NT2/D1 (cell line): ENCODE results near the gene CCDC124.
"Not testable (repeated sequence)": the region's sequence is repeated elsewhere in the genome, so short reads cannot be mapped to it uniquely, and the experiment has no call there.

ENCODE experiments used
- DNase-seq: peaks from one replicate; pipeline ENCODE4 v3.0.0-alpha.2; 2011; ENCODE audit warnings: low read depth, low spot score
- H3K27me3 ChIP-seq: 2 replicates; pipeline ENCODE4 v1.6.0; 2011; ENCODE audit warnings: mild to moderate bottlenecking; ENCODE audit not compliant: insufficient read length, insufficient read depth
- H3K36me3 ChIP-seq: 2 replicates; pipeline ENCODE4 v1.6.1; 2011; ENCODE audit warnings: mild to moderate bottlenecking, low read length, mixed read lengths; ENCODE audit not compliant: insufficient read depth, insufficient read length
- H3K4me1 ChIP-seq: 2 replicates; pipeline ENCODE4 v1.5.1; 2011; ENCODE audit not compliant: insufficient read depth, insufficient read length
- H3K4me3 ChIP-seq: 2 replicates; pipeline ENCODE4 v1.5.1; 2011; ENCODE audit warnings: low read depth; ENCODE audit not compliant: insufficient read length
- H3K9ac ChIP-seq: 2 replicates; pipeline ENCODE4 v1.6.0; 2011; ENCODE audit warnings: low read depth; ENCODE audit not compliant: insufficient read length
- H3K9me3 ChIP-seq: 2 replicates; pipeline ENCODE4 v1.5.1; 2011; ENCODE audit warnings: mild to moderate bottlenecking, low read length; ENCODE audit not compliant: insufficient read depth
- SUZ12 ChIP-seq: IDR thresholded peaks from 2 replicates; pipeline ENCODE4 v1.6.1; 2011; ENCODE audit not compliant: insufficient read length, insufficient read depth; ENCODE audit errors: extremely low read depth
- YY1 ChIP-seq: IDR thresholded peaks from 2 replicates; pipeline ENCODE4 v1.6.1; 2011; ENCODE audit not compliant: insufficient read length, insufficient read depth
- ZNF274 ChIP-seq: IDR thresholded peaks from 2 replicates; pipeline ENCODE4 v1.6.1; 2011; ENCODE audit warnings: mild to moderate bottlenecking, low read depth, low read length

Gene CCDC124

GRCh38 chr19:17977488-17977887 lies 44.7 kb downstream of the CCDC124 start:
- Histone ChIP-seq H3K9me3 (no peaks in the 10 kb centered on the region), H3K4me3 (no peak overlapping the region), H3K36me3 (peaks cover 3% of the 10 kb centered on the region), H3K4me1 (peaks cover 7% of the 10 kb centered on the region), H3K9ac (no peak overlapping the region), H3K27me3 (no peaks in the 10 kb centered on the region)
- no peak for DNase-seq
- TF ChIP-seq SUZ12 = no peak

- no peaks in the 10 kb centered on the region for H3K9me3 ChIP-seq
- H3K36me3 ChIP-seq = no peaks in the 10 kb centered on the region
- no peak for DNase-seq
- no peaks in the 10 kb centered on the region for H3K27me3 ChIP-seq
- peaks cover 15% of the 10 kb centered on the region for H3K4me1 ChIP-seq
- TF ChIP-seq ZNF274 (no peak), SUZ12 (no peak), YY1 (no peak)
- no peak overlapping the region for H3K9ac ChIP-seq
- H3K4me3 ChIP-seq = no peak overlapping the region
These were observed 48.8 kb downstream of the CCDC124 start for GRCh38 chr19:17981611-17982010.

GRCh38 chr19:17982430-17982829 lies 49.6 kb downstream of the CCDC124 start:
- Histone ChIP-seq H3K9me3 (no peaks in the 10 kb centered on the region), H3K36me3 (no peaks in the 10 kb centered on the region), H3K4me1 (peaks cover 15% of the 10 kb centered on the region), H3K27me3 (no peaks in the 10 kb centered on the region), H3K4me3 (no peak overlapping the region), H3K9ac (no peak overlapping the region)
- no peak for DNase-seq
- TF ChIP-seq SUZ12 (no peak), YY1 (no peak), ZNF274 (no peak)

- no peak for DNase-seq
- H3K9ac ChIP-seq = no peak overlapping the region
- no peaks in the 10 kb centered on the region for H3K27me3 ChIP-seq
- H3K9me3 ChIP-seq = no peaks in the 10 kb centered on the region
- no peak overlapping the region for H3K4me3 ChIP-seq
- TF ChIP-seq ZNF274 (no peak), SUZ12 (no peak), YY1 (no peak)
- H3K36me3 ChIP-seq = no peaks in the 10 kb centered on the region
- peaks cover 15% of the 10 kb centered on the region for H3K4me1 ChIP-seq
These were observed 52.4 kb downstream of the CCDC124 start for GRCh38 chr19:17985037-17985818.

- not testable (repeated sequence) for DNase-seq, H3K4me3 ChIP-seq, H3K9ac ChIP-seq, H3K36me3 ChIP-seq, H3K9me3 ChIP-seq, H3K27me3 ChIP-seq
- H3K4me1 ChIP-seq = peaks cover 15% of the 10 kb centered on the region
These were observed 53.8 kb downstream of the CCDC124 start for GRCh38 chr19:17986569-17986968.

- TF ChIP-seq ZNF274 = no peak
- TF ChIP-seq YY1 = no peak
- no peak for TF ChIP-seq SUZ12
These were observed 55.3 kb downstream of the CCDC124 start for GRCh38 chr19:17988161-17988560.

GRCh38 chr19:17989425-17990094 lies 56.7 kb downstream of the CCDC124 start:
- Histone ChIP-seq H3K4me1 (peaks cover 10% of the 10 kb centered on the region), H3K27me3 (no peaks in the 10 kb centered on the region), H3K36me3 (no peaks in the 10 kb centered on the region), H3K4me3 (no peak overlapping the region), H3K9me3 (no peaks in the 10 kb centered on the region), H3K9ac (no peak overlapping the region)
- TF ChIP-seq ZNF274 = no peak
- TF ChIP-seq SUZ12 = no peak
- TF ChIP-seq YY1 = no peak
- DNase-seq = no peak

More at GRCh38 chr19:17988161-17988560, 55.3 kb downstream of the CCDC124 start:
- H3K4me1 ChIP-seq = peaks cover 9% of the 10 kb centered on the region
- DNase-seq = no peak
- H3K9me3 ChIP-seq = no peaks in the 10 kb centered on the region
- no peaks in the 10 kb centered on the region for H3K36me3 ChIP-seq
- H3K27me3 ChIP-seq = no peaks in the 10 kb centered on the region
- no peak overlapping the region for H3K4me3 ChIP-seq
- no peak overlapping the region for H3K9ac ChIP-seq
